HUES48 (cell line): ENCODE measurements around the gene STARD3.

ENCODE experiments used
- H3K27ac ChIP-seq: one replicate; pipeline ENCODE4 v1.7.0; 2013; ENCODE audit warnings: low read depth, low read length, inconsistent platforms
- H3K27me3 ChIP-seq: 2 replicates; pipeline ENCODE4 v1.6.1; 2013; ENCODE audit warnings: mild to moderate bottlenecking, low read length; ENCODE audit not compliant: control insufficient read depth, insufficient read depth
- H3K36me3 ChIP-seq: 2 replicates; pipeline ENCODE4 v1.6.1; 2013; ENCODE audit warnings: low read length; ENCODE audit not compliant: control insufficient read depth, insufficient read depth
- H3K4me1 ChIP-seq: 2 replicates; pipeline ENCODE4 v1.6.1; 2013; ENCODE audit warnings: mild to moderate bottlenecking, low read length; ENCODE audit not compliant: control insufficient read depth, insufficient read depth
- H3K4me3 ChIP-seq: 2 replicates; pipeline ENCODE4 v1.5.1; 2013; ENCODE audit warnings: mild to moderate bottlenecking, low read depth, low read length
- H3K9ac ChIP-seq: 2 replicates; pipeline ENCODE4 v1.6.1; 2013; ENCODE audit warnings: mild to moderate bottlenecking, low read depth, low read length, moderate library complexity
- H3K9me3 ChIP-seq: 2 replicates; pipeline ENCODE4 v1.6.1; 2013; ENCODE audit warnings: low read length; ENCODE audit not compliant: control insufficient read depth, insufficient read depth

Gene STARD3

GRCh38 chr17:39624313-39624712 lies 12.6 kb upstream of the STARD3 start:
- Histone ChIP-seq H3K9ac (no peak overlapping the region), H3K27me3 (peaks cover 80% of the 10 kb centered on the region), H3K4me1 (peaks cover 30% of the 10 kb centered on the region), H3K4me3 (no peak overlapping the region), H3K9me3 (no peaks in the 10 kb centered on the region), H3K27ac (no peak overlapping the region), H3K36me3 (no peaks in the 10 kb centered on the region)

- Histone ChIP-seq H3K27me3 (peaks cover 75% of the 10 kb centered on the region), H3K27ac (no peak overlapping the region), H3K4me1 (peaks cover 39% of the 10 kb centered on the region), H3K36me3 (no peaks in the 10 kb centered on the region), H3K9ac (no peak overlapping the region), H3K4me3 (no peak overlapping the region), H3K9me3 (no peaks in the 10 kb centered on the region)
Observed at GRCh38 chr17:39625198-39625785, 11.7 kb upstream of the STARD3 start.

GRCh38 chr17:39626171-39627046 lies 10.5 kb upstream of the STARD3 start, which contains the start of gene PPP1R1B:
TSS of gene PPP1R1B (plus strand) at chr17:39626952. CDS start at chr17:39627393, 441 bp downstream.
- Histone ChIP-seq H3K27ac (no peak within 1 kb of the TSS), H3K4me3 (peak within 1 kb of the TSS; percentile 71), H3K27me3 (peaks cover 66% of the 10 kb centered on the region), H3K36me3 (no peaks in the 10 kb centered on the region), H3K4me1 (peaks cover 47% of the 10 kb centered on the region), H3K9me3 (no peaks in the 10 kb centered on the region), H3K9ac (no peak within 1 kb of the TSS)

GRCh38 chr17:39627047-39627711 lies 9.8 kb upstream of the STARD3 start:
- Histone ChIP-seq H3K9me3 (no peaks in the 10 kb centered on the region), H3K9ac (no peak overlapping the region), H3K4me1 (peaks cover 54% of the 10 kb centered on the region), H3K27me3 (peaks cover 62% of the 10 kb centered on the region), H3K4me3 (peak overlapping the region; percentile 71), H3K27ac (no peak overlapping the region), H3K36me3 (no peaks in the 10 kb centered on the region)

GRCh38 chr17:39627712-39628516 lies 9.0 kb upstream of the STARD3 start:
- Histone ChIP-seq H3K4me1 (peaks cover 57% of the 10 kb centered on the region), H3K9me3 (no peaks in the 10 kb centered on the region), H3K4me3 (peak overlapping the region; percentile 71), H3K27ac (no peak overlapping the region), H3K9ac (no peak overlapping the region), H3K27me3 (peaks cover 61% of the 10 kb centered on the region), H3K36me3 (no peaks in the 10 kb centered on the region)

GRCh38 chr17:39628655-39629493 lies 8.1 kb upstream of the STARD3 start:
- Histone ChIP-seq H3K27ac (no peak overlapping the region), H3K4me1 (peaks cover 57% of the 10 kb centered on the region), H3K9me3 (no peaks in the 10 kb centered on the region), H3K27me3 (peaks cover 53% of the 10 kb centered on the region), H3K9ac (no peak overlapping the region), H3K36me3 (no peaks in the 10 kb centered on the region), H3K4me3 (no peak overlapping the region)

- H3K27me3 ChIP-seq, result peaks cover 49% of the 10 kb centered on the region
- no peak overlapping the region for H3K4me3 ChIP-seq
- no peaks in the 10 kb centered on the region for H3K36me3 ChIP-seq
- no peak overlapping the region for H3K9ac ChIP-seq
- no peaks in the 10 kb centered on the region for H3K9me3 ChIP-seq
- H3K4me1 ChIP-seq, result peaks cover 58% of the 10 kb centered on the region
- H3K27ac ChIP-seq, result no peak overlapping the region
Observed at GRCh38 chr17:39629494-39629880, 7.5 kb upstream of the STARD3 start.

- Histone ChIP-seq H3K4me1 (peaks cover 58% of the 10 kb centered on the region), H3K9me3 (no peaks in the 10 kb centered on the region), H3K36me3 (no peaks in the 10 kb centered on the region), H3K4me3 (no peak overlapping the region), H3K9ac (no peak overlapping the region), H3K27ac (no peak overlapping the region), H3K27me3 (peaks cover 45% of the 10 kb centered on the region)
Observed at GRCh38 chr17:39629898-39630297, 7.0 kb upstream of the STARD3 start.

GRCh38 chr17:39631403-39631802 lies 5.5 kb upstream of the STARD3 start:
- Histone ChIP-seq H3K4me1 (peaks cover 63% of the 10 kb centered on the region), H3K9ac (no peak overlapping the region), H3K4me3 (no peak overlapping the region), H3K9me3 (no peaks in the 10 kb centered on the region), H3K27me3 (peaks cover 30% of the 10 kb centered on the region), H3K36me3 (no peaks in the 10 kb centered on the region), H3K27ac (no peak overlapping the region)
